HG03095 (cell line): ENCODE measurements around the gene KANSL1.

Source experiments
- ATAC-seq: cut with Tn5 transposase; IDR thresholded peaks from one replicate; pipeline ENCODE4 v1.9.1; 2021; ENCODE audit warnings: moderate library complexity; ENCODE audit not compliant: unreplicated experiment

Gene KANSL1

GRCh38 chr17:46003907-46004748, 189.1 kb downstream of the KANSL1 start:
- ATAC-seq = no peak

DNA sequence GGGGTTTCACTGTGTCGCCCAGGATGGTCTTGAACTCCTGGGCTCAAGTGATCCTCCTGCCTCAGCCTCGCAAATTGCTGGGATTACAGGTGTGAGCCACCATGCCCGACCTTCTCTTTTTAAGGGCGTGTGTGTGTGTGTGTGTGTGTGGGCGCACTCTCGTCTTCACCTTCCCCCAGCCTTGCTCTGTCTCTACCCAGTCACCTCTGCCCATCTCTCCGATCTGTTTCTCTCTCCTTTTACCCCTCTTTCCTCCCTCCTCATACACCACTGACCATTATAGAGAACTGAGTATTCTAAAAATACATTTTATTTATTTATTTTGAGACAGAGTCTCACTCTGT, 190.3 kb downstream of the KANSL1 start:
- ATAC-seq = no peak

GRCh38 chr17:46002311-46002972, 190.8 kb downstream of the KANSL1 start:
- ATAC-seq = no peak

DNA sequence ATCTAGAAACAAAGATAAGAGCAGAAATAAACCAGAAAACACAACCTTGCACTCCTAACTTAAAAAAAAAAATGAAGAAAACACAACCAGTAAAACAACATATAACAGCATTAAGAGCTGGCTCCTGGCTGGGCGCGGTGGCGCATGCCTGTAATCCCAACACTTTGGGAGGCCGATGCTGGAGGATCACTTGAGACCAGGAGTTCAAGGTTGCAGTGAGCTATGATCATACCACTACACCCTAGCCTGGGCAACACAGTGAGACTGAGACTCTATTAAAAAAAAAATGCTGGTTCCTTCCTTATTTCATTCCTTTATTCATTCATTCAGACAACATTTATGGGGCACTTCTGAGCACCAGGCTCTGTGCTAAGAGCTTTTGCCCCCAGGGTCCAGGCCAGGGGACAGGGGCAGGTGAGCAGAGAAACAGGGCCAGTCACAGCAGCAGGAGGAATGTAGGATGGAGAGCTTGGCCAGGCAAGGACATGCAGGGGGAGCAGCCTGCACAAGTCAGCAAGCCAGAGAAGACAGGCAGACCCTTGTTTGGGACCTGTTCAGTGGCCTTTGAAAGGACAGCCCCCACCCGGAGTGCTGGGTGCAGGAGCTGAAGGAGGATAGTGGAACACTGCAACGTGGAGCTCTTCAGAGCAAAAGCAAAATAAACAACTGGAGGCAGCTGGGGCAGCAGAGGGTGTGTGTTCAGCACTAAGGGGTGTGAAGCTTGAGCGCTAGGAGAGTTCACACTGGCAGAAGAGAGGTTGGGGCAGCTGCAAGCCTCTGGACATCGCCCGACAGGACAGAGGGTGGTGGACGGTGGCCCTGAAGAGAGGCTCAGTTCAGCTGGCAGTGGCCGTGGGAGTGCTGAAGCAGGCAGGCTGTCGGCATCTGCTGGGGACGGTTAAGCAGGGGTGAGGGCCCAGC, 191.6 kb downstream of the KANSL1 start:
- no peak for ATAC-seq

- ATAC-seq = no peak
These were observed 192.5 kb downstream of the KANSL1 start for GRCh38 chr17:46000757-46001156.

DNA sequence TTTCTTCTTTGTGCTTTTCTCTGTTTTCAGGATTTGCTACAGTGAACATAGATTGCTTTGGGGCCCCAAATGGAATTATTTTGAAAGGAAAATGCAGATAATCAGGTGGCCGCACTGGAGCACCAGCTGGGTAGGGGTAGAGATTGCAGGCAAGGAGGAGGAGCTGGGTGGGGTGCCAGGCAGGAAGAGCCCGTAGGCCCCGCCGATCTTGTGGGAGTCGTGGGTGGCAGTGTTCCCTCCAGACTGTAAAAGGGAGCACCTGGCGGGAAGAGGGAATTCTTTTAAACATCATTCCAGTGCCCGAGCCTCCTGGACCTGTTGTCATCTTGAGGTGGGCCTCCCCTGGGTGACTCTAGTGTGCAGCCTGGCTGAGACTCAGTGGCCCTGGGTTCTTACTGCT, 192.9 kb downstream of the KANSL1 start:
- ATAC-seq = no peak

- no peak for ATAC-seq
These were observed 193.3 kb downstream of the KANSL1 start for GRCh38 chr17:45999900-46000290.

DNA sequence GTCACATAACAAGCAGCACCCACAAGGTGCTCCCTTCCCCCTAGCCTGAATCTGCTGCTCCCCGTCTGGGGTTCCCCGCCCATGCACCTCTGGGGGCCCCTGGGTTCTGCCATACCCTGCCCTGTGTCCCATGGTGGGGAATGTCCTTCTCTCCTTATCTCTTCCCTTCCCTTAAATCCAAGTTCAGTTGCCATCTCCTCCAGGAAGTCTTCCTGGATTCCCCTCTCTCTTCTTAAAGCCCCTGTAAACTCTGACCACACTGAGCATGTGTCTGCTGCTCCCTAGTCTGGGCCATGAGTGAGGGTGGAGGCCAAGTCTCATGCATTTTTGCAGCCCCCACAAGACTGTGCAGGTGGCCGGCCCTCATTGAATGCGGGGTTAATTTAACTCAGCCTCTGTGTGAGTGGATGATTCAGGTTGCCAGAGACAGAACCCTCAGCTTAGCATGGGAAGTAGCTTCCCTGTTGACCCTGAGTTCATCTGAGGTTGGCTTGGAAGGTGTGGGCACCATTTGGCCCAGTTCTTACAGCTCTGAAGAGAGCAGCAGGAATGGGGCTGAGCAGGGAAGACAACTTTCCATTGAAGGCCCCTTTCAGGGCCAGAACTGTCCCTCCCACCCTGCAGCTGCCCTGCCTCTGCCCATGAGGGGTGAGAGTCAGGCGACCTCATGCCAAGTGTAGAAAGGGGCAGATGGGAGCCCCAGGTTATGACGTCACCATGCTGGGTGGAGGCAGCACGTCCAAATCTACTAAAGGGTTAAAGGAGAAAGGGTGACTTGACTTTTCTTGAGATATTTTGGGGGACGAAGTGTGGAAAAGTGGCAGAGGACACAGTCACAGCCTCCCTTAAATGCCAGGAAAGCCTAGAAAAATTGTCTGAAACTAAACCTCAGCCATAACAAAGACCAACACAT, 194.0 kb downstream of the KANSL1 start, which contains the start of gene STH:
Gene STH (plus strand): TSS at position 264 of the 913 bp plus-strand sequence. CDS start 30 bp downstream, at position 294.
- ATAC-seq = no peak

DNA sequence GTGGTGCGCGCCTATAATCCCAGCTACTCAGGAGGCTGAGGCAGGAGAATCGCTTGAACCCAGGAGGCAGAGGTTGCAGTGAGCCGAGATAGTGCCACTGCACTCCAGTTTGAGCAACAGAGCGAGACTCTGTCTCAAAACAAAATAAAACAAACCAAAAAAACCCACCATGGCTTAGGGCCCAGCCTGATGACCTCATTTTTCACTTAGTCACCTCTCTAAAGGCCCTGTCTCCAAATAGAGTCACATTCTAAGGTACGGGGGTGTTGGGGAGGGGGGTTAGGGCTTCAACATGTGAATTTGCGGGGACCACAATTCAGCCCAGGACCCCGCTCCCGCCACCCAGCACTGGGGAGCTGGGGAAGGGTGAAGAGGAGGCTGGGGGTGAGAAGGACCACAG, 195.6 kb downstream of the KANSL1 start:
- no peak for ATAC-seq

DNA sequence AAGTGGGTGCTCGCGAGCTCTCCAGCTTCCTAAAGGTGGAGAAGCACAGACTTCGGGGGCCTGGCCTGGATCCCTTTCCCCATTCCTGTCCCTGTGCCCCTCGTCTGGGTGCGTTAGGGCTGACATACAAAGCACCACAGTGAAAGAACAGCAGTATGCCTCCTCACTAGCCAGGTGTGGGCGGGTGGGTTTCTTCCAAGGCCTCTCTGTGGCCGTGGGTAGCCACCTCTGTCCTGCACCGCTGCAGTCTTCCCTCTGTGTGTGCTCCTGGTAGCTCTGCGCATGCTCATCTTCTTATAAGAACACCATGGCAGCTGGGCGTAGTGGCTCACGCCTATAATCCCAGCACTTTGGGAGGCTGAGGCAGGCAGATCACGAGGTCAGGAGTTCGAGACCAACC, 196.1 kb downstream of the KANSL1 start:
- ATAC-seq = no peak

DNA sequence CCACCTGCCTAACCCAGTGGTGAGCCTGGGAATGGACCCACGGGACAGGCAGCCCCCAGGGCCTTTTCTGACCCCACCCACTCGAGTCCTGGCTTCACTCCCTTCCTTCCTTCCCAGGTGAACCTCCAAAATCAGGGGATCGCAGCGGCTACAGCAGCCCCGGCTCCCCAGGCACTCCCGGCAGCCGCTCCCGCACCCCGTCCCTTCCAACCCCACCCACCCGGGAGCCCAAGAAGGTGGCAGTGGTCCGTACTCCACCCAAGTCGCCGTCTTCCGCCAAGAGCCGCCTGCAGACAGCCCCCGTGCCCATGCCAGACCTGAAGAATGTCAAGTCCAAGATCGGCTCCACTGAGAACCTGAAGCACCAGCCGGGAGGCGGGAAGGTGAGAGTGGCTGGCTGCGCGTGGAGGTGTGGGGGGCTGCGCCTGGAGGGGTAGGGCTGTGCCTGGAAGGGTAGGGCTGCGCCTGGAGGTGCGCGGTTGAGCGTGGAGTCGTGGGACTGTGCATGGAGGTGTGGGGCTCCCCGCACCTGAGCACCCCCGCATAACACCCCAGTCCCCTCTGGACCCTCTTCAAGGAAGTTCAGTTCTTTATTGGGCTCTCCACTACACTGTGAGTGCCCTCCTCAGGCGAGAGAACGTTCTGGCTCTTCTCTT, 196.8 kb downstream of the KANSL1 start:
- no peak for ATAC-seq

- no peak for ATAC-seq
These were observed 197.5 kb downstream of the KANSL1 start for GRCh38 chr17:45995627-45996270.

DNA sequence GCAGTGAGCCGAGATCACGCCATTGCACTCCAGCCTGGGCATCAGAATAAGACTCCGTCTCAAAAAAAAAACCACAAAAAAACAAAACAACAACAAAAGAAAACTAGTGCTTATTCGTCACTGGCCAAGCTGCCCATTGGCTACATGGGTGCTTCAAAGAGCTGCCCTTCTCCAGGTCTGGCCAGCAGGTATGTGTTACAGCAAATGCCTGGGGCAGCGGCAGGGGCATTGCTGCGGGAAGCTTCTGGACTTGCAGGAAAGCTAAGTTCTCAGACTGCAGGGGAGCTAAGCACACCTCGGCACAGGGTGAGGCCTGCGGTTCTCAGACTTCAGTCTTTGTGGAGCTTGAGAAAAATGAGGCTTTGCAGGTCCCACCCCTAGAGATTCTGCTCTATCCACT, 198.2 kb downstream of the KANSL1 start:
- ATAC-seq = no peak

DNA sequence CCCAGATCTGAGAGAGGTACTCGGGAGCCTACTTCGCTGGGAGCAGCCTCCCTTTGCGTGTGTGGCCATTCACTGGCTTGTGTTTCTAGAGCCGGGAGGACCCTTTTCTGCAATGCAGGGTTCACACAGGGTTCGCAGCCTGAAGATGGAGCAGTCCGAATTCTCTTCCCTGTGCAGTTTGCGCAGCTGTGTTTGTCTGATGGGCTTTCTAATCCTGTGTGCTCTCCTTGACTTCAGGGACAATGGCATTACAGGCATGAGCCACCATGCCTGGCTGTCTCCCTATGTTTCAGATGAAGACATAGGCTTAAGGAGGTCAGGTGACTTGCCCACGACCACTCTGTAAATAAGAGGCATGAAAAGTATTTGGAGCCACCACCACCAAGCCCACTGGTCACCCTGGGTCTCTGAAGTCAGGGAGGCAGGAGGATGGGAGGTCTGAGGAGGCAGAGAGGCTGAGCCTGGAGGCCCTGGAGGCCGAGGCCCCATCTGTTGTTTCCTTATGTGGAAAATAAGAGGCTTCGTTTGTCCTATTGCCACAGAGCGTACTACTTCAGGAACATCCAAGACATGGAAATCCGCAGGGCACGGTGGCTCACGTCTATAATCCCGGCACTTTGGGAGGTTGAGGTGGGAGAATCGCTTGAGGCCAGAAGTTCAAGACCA, 199.1 kb downstream of the KANSL1 start:
- no peak for ATAC-seq

DNA sequence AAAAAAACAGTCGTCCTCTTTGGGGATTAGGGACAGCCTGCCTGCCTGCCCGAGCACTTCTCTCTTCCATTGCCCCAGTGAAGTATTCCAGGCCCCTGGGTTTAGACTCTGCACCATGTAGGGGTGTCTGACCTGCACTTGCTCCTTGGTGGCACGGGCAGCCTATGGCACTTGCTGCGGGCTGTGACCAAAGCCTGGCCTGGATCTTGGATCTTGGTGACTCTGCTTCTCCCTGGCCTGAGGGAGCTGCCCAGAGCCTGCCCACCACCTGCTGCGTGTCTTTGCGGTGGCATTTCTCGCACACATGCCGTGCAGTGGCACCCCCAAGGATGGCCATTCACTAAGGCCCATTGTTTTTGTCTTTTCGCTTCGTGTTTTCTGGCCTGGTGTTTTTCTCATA, 200.3 kb downstream of the KANSL1 start:
- no peak for ATAC-seq

- ATAC-seq = no peak
These were observed 201.1 kb downstream of the KANSL1 start for GRCh38 chr17:45992175-45992574.

DNA sequence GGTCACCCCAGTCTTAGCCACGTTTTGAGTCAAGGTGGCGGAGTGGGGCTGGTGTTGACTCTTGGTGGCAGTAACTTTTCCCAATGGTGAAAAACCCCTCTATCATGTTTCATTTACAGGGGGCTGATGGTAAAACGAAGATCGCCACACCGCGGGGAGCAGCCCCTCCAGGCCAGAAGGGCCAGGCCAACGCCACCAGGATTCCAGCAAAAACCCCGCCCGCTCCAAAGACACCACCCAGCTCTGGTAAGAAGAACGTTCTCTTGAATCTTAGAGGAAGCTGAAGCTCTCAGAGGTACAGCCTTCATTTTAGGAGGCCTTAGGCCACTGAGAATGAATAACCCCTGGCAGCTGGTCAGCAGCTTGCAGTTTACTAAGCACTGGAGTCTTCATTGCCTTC, 201.9 kb downstream of the KANSL1 start:
- ATAC-seq = no peak

GRCh38 chr17:45990886-45991285, 202.3 kb downstream of the KANSL1 start:
- no peak for ATAC-seq

DNA sequence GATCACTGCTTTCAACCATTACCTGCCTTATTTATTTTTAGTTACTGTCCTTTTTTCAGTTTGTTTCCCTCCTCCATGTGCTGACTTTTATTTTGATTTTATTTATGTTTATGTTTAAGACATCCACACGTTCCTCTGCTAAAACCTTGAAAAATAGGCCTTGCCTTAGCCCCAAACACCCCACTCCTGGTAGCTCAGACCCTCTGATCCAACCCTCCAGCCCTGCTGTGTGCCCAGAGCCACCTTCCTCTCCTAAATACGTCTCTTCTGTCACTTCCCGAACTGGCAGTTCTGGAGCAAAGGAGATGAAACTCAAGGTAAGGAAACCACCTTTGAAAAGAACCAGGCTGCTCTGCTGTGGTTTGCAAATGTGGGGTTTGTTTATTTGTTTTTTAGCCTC, 203.5 kb downstream of the KANSL1 start:
- no peak for ATAC-seq
